Body of pancreas (tissue), 4 donors: ENCODE measurements around the gene G6PD.

Experiments
- CTCF ChIP-seq, 7 experiments: fragments of 450-650 bp in 4 of 7; fragments of 200-600 bp in 3 of 7; sonication (generic) in 3 of 7; IDR thresholded peaks; one replicate each; pipeline ENCODE4 v1.5.1; 2016 to 2019; ENCODE audit warnings: antibody characterized with exemption in 7 of 7
- POLR2A ChIP-seq, 3 donors: fragments of 450-650 bp; IDR thresholded peaks; one replicate each; pipeline ENCODE4 v1.6.1; 2016; ENCODE audit warnings: antibody characterized with exemption in 3 of 3, mild to moderate bottlenecking in 2 of 3

GRCh38 chrX:154488336-154489075 is 58.1 kb downstream of the G6PD start:
- TF ChIP-seq CTCF (IDR thresholded peaks at IDR 0.05) (no peak), POLR2A (IDR thresholded peaks at IDR 0.05) (no peak)
